Type B pancreatic cell (in vitro differentiated cells): ENCODE results near the gene MRNIP. TPM values are rescaled to one million over a fixed set of nuclear protein-coding genes. Genes with fewer than 3 reads are reported as not detected.

Experiments used
- DNase-seq: peaks from one replicate; pipeline ENCODE4 v3.0.0; 2021; ENCODE audit warnings: mixed read lengths; ENCODE audit not compliant: unreplicated experiment; ENCODE audit errors: extremely low spot score
- H3K27ac Mint-ChIP-seq: 2 replicates; pipeline ENCODE4 v1.8.0; 2021; ENCODE audit warnings: mild to moderate bottlenecking, mixed read lengths
- H3K27me3 Mint-ChIP-seq: 2 replicates; pipeline ENCODE4 v1.8.0; 2021; ENCODE audit warnings: mixed read lengths
- H3K36me3 Mint-ChIP-seq: 2 replicates; pipeline ENCODE4 v1.8.0; 2021; ENCODE audit warnings: mixed read lengths
- H3K4me1 Mint-ChIP-seq: one replicate; pipeline ENCODE4 v1.8.0; 2021; ENCODE audit warnings: mixed read lengths; ENCODE audit not compliant: unreplicated experiment
- H3K4me3 Mint-ChIP-seq: 2 replicates; pipeline ENCODE4 v1.8.0; 2021; ENCODE audit warnings: mild to moderate bottlenecking, mixed read lengths
- H3K9me3 Mint-ChIP-seq: 2 replicates; pipeline ENCODE4 v1.8.0; 2021; ENCODE audit warnings: mixed read lengths
- total RNA-seq: library from RNA; stranded (reverse); gene quantifications from 2 replicates; pipeline ENCODE4 v1.2.1, GENCODE V29; 2021; ENCODE audit warnings: low replicate concordance
- TF ChIP-seq, protein P1 (sequence below): fragments of 200-600 bp; sonication (generic); conservative IDR thresholded peaks from 2 replicates; pipeline ENCODE4 v1.5.0; 2021; ENCODE audit warnings: antibody characterized with exemption, mild to moderate bottlenecking

Gene MRNIP
- total RNA-seq, 1 donor from 2014 or later, result 47.6 TPM

GRCh38 chr5:179892255-179892654 lies 33.6 kb upstream of the MRNIP start:
- DNase-seq, result no peak
- no peaks in the 10 kb centered on the region for H3K9me3 Mint-ChIP-seq
- TF ChIP-seq, protein P1, sequence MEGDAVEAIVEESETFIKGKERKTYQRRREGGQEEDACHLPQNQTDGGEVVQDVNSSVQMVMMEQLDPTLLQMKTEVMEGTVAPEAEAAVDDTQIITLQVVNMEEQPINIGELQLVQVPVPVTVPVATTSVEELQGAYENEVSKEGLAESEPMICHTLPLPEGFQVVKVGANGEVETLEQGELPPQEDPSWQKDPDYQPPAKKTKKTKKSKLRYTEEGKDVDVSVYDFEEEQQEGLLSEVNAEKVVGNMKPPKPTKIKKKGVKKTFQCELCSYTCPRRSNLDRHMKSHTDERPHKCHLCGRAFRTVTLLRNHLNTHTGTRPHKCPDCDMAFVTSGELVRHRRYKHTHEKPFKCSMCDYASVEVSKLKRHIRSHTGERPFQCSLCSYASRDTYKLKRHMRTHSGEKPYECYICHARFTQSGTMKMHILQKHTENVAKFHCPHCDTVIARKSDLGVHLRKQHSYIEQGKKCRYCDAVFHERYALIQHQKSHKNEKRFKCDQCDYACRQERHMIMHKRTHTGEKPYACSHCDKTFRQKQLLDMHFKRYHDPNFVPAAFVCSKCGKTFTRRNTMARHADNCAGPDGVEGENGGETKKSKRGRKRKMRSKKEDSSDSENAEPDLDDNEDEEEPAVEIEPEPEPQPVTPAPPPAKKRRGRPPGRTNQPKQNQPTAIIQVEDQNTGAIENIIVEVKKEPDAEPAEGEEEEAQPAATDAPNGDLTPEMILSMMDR, result no peak
- H3K27me3 Mint-ChIP-seq, result no peaks in the 10 kb centered on the region
- peaks cover 4% of the 10 kb centered on the region for H3K36me3 Mint-ChIP-seq
- no peaks in the 10 kb centered on the region for H3K4me1 Mint-ChIP-seq
- no peak overlapping the region for H3K4me3 Mint-ChIP-seq
- H3K27ac Mint-ChIP-seq, result no peak overlapping the region

DNA sequence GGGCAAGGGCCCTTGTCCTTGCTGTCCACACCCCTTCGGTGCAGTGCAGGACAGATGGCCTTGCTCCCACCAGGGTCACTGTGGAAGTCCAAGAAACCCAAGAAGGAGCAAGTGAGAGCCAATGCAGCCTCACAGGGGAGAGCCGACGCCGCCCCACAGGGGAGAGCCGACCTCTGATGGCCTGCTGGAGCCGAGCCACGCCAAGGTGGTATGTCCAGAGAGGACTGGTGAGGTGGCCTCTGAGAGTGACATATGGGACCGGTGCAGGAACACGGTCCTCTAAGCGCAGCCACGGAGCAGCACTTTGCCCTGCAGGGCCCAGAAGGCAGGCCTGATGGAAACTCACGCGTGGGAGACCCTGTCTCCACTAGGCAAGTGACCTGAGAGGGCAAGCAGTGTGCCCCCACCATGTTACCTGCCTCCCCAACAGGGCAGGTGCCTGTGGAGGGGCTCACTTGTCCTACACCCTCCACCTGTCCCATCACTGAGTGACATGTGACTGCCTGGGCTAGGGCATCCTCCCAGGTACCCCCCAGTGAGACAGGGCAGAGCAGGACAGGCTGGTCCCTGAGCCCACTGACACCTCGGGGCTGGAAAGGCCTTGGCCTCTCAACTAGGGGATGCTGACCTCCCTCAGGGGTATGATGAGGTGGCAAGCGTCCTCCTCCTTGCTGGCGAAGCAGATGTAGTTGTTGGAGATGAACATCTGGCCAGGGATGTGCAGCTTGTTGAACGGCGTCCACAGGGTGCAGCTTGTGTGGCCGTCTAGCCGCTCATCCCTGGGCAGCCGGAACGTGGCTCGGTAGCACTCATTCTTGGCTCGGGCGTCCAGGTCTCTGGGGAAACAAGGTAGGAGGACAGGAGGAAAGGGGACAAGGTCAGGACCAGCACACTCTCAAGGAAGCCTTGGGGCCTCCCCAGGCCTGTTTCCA lies 32.4 kb upstream of the MRNIP start:
- Mint-ChIP-seq H3K36me3 (peaks cover 15% of the 10 kb centered on the region), H3K27me3 (no peaks in the 10 kb centered on the region), H3K4me3 (no peak overlapping the region), H3K4me1 (no peaks in the 10 kb centered on the region), H3K9me3 (peaks cover under 1% of the 10 kb centered on the region), H3K27ac (no peak overlapping the region)
- TF ChIP-seq, protein P1, result no peak
- DNase-seq, result no peak

DNA sequence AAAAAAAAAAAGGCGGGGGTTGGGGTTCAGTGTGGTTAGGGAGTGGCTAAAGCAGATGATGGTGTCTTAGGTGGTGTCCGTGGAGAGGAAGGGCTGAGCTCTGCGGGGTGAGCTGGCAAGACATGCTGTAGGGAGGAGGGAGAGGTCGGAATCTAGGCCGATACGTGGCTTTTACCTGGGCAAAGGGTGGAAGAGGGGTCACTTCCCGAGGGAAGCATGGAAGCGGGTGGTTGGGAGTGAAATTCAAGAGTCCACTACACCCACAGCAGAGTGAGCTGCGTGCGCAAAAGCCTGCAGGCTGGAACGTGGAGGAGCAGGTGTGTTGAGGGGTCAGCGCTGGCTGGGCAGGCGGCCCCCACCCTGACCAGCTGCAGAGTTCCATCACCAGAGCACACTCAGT lies 31.3 kb upstream of the MRNIP start:
- H3K36me3 Mint-ChIP-seq, result peaks cover 23% of the 10 kb centered on the region
- no peak overlapping the region for H3K27ac Mint-ChIP-seq
- TF ChIP-seq, protein P1, result no peak

GRCh38 chr5:179887802-179888201 lies 29.2 kb upstream of the MRNIP start:
- DNase-seq, result no peak
- H3K4me3 Mint-ChIP-seq, result no peak overlapping the region
- H3K27me3 Mint-ChIP-seq, result no peaks in the 10 kb centered on the region
- H3K9me3 Mint-ChIP-seq, result peaks cover 13% of the 10 kb centered on the region
- peaks cover 41% of the 10 kb centered on the region for H3K36me3 Mint-ChIP-seq
- TF ChIP-seq, protein P1, result no peak
- H3K4me1 Mint-ChIP-seq, result no peaks in the 10 kb centered on the region
- H3K27ac Mint-ChIP-seq, result no peak overlapping the region

More for the DNA sequence above, 31.3 kb upstream of the MRNIP start:
- H3K4me1 Mint-ChIP-seq, result no peaks in the 10 kb centered on the region
- H3K27me3 Mint-ChIP-seq, result no peaks in the 10 kb centered on the region
- H3K9me3 Mint-ChIP-seq, result peaks cover 4% of the 10 kb centered on the region
- no peak overlapping the region for H3K4me3 Mint-ChIP-seq
- no peak for DNase-seq

- no peaks in the 10 kb centered on the region for H3K4me1 Mint-ChIP-seq
- H3K27ac Mint-ChIP-seq, result no peak overlapping the region
- no peak overlapping the region for H3K4me3 Mint-ChIP-seq
- TF ChIP-seq, protein P1, result no peak
- peaks cover 13% of the 10 kb centered on the region for H3K9me3 Mint-ChIP-seq
- H3K27me3 Mint-ChIP-seq, result no peaks in the 10 kb centered on the region
- H3K36me3 Mint-ChIP-seq, result peaks cover 44% of the 10 kb centered on the region
- no peak for DNase-seq
These were observed 28.5 kb upstream of the MRNIP start for GRCh38 chr5:179887095-179887494.
